Effector memory CD4-positive, alpha-beta T cell (primary cell): ENCODE results near the gene PNPLA2.

Experiments
- DNase-seq, 3 donors: peaks; one replicate each; pipeline ENCODE4 v3.0.0-alpha.2; 2020
- H3K27ac ChIP-seq: 2 replicates; pipeline ENCODE4 v1.7.0; 2013; ENCODE audit warnings: mild to moderate bottlenecking, low read length, moderate library complexity; ENCODE audit not compliant: insufficient read depth, poor library complexity, severe bottlenecking
- H3K27me3 ChIP-seq: replicated peaks from 2 replicates; pipeline ENCODE4 v1.7.0; 2013; ENCODE audit warnings: mild to moderate bottlenecking, low read length; ENCODE audit not compliant: insufficient read depth, control insufficient read depth, poor library complexity, severe bottlenecking
- H3K36me3 ChIP-seq: 2 replicates; pipeline ENCODE4 v1.7.0; 2013; ENCODE audit warnings: mild to moderate bottlenecking, low read length, moderate library complexity; ENCODE audit not compliant: control insufficient read depth, insufficient read depth
- H3K4me1 ChIP-seq: 2 replicates; pipeline ENCODE4 v1.7.0; 2013; ENCODE audit warnings: low read length, mild to moderate bottlenecking; ENCODE audit not compliant: control insufficient read depth, insufficient read depth, poor library complexity, severe bottlenecking
- H3K4me3 ChIP-seq: 2 replicates; pipeline ENCODE4 v1.7.0; 2013; ENCODE audit warnings: low read length, low read depth, mild to moderate bottlenecking; ENCODE audit not compliant: insufficient read depth, poor library complexity, severe bottlenecking
- H3K9me3 ChIP-seq: 2 replicates; pipeline ENCODE4 v1.7.0; 2013; ENCODE audit warnings: mild to moderate bottlenecking, low read length, moderate library complexity; ENCODE audit not compliant: control insufficient read depth

Gene PNPLA2

DNA sequence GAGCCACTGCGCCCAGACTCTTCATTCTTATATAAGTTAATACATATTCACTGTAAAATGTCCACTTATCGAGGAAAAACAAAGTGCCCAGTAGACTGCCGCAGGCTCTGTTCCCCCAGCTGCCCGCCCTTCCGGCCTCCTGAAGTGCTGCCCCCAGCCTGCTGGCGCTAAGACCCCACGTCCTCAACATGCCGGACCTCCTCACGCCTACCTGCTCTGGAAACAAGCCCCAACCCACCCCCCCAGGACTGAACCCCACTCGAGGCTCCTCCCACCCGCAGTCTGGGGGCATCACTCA lies 42.5 kb upstream of the PNPLA2 start:
- Histone ChIP-seq H3K27me3 (no peaks in the 10 kb centered on the region), H3K27ac (peak overlapping the region; percentile 70)

DNA sequence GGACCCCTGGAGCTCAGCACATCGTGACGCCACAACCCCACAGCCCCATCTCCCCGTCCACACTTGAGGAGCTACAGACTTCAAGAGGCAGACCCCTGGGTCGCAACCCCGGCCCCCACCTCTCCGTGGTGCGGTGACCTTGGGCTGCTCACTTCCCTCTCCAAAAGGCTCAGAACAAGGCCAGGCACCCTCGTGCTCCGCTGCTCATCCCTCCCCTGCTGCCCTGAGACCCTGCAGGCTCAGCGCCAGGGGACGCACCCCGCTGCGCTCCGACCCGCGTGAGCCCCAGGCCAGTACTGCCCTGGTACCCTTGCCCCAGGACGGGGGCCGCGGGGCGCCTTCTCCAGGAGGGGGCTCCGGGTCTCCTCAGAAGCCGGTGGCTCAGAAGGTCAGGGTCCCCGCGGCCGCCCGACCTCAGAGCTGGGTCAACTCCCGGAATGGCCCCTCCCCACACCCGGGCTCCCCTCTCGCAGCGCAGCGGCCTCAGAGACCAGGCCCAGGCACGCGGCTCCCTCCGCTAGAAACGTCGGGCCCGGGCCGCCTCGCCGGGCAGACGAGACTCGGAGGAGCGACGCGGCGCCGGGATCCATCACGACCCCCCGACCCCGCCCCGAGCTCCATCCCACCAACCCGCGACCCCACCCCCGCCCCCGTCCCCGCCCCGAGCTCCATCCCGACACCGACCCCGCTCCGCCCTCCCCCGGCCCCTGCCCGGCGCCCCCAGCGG lies 42.0 kb upstream of the PNPLA2 start:
- Histone ChIP-seq H3K4me3 (peak overlapping the region; percentile 81), H3K27me3 (no peaks in the 10 kb centered on the region), H3K9me3 (no peaks in the 10 kb centered on the region), H3K4me1 (peaks cover 22% of the 10 kb centered on the region), H3K27ac (peak overlapping the region; percentile 70), H3K36me3 (peaks cover 13% of the 10 kb centered on the region)
- no peak for DNase-seq

More for the DNA sequence above, 42.5 kb upstream of the PNPLA2 start:
- peaks cover 18% of the 10 kb centered on the region for H3K36me3 ChIP-seq
- peaks cover 22% of the 10 kb centered on the region for H3K4me1 ChIP-seq
- no peaks in the 10 kb centered on the region for H3K9me3 ChIP-seq
- peak overlapping the region; percentile 54 for H3K4me3 ChIP-seq
- DNase-seq: no peak

DNA sequence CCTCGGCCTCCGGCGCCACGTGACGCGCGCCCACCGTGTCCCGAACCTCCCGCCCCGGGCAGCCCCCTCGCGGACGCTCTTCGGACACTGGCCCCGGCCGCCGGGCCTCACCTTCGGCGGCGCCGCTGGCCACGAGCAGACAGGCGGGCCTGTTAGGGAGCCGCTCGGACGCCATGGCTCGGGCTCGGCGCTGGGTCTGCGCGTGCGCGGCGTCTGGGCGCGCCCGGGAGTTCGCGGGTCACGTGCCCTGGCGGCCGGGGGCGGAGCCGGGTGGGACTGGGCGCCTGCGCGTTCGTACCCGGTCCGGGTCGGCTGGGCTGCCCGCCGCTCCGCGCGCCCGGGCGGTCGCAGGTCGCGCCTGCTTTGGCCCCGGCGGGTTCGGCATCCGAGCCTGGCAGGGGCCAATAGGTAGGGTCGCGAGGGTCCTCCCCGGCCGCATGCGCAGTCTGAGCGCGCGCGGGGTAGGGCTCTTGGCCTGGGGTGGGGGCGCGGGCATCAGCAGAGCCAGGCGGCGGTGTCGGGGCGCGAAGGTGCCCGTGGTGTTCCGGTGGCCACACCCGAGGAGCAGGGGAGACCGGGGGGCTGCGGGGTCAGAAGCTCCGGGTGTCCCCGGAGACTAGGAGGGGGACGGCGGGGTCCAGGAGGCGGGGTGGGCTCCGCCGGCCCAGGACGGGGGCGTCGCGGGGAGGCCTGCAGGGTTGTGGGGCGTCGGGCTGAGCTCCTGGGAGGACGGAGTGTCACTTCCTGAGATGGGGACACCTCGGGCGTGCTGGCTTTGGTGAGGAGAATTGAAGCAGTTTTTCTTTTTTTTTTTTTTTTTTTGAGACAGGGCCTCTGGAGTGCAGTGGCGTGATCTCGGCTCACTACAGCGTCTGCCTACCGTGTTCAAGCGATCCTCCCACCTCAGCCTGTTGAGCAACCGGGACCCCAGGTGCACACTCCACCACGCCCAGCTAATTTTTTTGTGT lies 41.1 kb upstream of the PNPLA2 start, which contains the start of gene GATD1:
Gene GATD1, minus strand, starts transcription at position 200 of the 968 bp plus-strand sequence. Its CDS starts 25 bp downstream, at position 175.
- peaks cover 22% of the 10 kb centered on the region for H3K4me1 ChIP-seq

DNA sequence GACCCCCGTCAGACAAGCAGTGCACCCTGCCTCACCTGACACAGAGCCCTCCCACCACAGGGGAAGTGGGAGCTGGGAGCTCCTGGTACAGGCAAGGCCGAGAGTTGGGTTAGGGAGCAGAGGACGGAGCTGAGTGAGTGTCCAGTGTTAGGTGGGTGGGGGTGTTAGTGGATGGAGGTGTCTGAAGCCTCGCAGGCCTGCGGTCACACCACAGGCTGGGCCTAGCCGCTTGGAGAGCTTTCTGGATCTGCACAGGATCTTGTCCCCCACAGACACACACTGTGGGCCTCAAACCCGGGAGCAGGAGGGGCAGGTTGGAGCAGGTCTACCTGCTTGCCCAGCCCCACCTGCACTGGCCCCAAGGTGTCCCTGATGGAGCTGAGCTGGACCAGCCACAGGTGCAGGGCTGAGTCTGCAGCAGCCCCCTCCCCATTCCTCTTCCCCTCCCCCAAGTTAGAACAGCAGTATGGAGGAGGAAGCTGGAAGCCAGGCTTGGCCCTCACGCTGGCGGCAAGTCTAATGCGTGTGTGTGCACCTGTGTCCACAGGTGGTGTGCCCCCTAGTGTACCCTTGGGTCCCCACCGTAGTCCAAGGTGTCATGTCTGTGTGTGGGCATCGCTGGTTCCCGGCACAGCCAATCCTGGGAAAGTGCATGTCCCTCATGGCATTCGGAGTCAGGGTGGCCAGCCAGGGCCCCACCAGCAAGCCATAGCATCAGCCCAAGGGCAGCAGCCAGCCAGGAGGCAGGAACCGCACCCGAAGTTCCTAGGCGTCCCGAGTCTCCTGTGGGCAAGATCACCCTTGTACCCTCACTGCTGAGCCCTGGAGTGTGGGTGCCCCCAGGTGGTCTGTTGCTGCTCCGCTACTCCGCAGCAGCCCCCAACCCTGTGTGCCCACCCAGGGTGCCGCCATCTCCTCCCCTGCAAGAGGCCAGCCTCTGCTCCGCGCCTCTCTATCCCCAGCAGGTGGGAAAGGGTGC lies 39.4 kb upstream of the PNPLA2 start:
- H3K27ac ChIP-seq: no peak overlapping the region
- H3K27me3 ChIP-seq: no peaks in the 10 kb centered on the region
- no peak overlapping the region for H3K4me3 ChIP-seq
- peaks cover 22% of the 10 kb centered on the region for H3K4me1 ChIP-seq
- DNase-seq: no peak
- no peaks in the 10 kb centered on the region for H3K9me3 ChIP-seq
- H3K36me3 ChIP-seq: no peaks in the 10 kb centered on the region

More for the DNA sequence above, 41.1 kb upstream of the PNPLA2 start, which contains the start of gene GATD1:
- Histone ChIP-seq H3K27me3 (no peaks in the 10 kb centered on the region), H3K27ac (peak within 1 kb of the TSS; percentile 70), H3K4me3 (peak within 1 kb of the TSS; percentile 81), H3K36me3 (peaks cover 9% of the 10 kb centered on the region), H3K9me3 (no peaks in the 10 kb centered on the region)
- peak; percentile 84 to 91 (median 87) for DNase-seq

DNA sequence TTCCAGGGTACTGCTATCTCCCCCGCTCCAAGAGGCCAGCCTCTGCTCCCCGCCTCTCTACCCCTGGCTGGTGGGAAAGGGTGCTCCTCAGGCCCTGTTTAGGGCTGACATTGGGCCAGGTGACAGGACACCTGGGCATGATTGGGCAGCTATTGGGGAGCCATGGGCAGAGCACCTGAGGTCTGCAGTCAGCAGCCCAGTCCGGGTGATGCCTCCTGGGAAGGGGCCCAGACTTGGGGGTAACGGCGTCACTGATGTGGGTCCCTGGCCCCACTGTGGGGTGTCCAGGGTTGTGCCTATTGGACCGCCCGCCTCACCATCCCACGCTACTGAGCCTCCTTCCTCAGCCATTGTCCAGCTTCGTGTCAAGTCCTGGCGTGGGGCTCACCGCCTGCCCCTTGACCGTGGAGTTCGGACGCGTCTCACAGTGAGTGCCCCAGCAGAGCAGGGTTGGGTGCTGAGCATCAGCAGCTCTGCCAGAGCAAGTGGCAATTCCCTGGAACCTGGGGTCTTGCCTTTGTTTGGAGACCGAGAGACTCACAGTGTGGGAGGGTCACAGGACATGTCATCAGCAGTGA lies 38.7 kb upstream of the PNPLA2 start:
- H3K9me3 ChIP-seq: no peaks in the 10 kb centered on the region
- no peak overlapping the region for H3K27ac ChIP-seq
- no peak overlapping the region for H3K4me3 ChIP-seq
- H3K27me3 ChIP-seq: no peaks in the 10 kb centered on the region
- no peak for DNase-seq
- peaks cover 22% of the 10 kb centered on the region for H3K4me1 ChIP-seq
- no peaks in the 10 kb centered on the region for H3K36me3 ChIP-seq

DNA sequence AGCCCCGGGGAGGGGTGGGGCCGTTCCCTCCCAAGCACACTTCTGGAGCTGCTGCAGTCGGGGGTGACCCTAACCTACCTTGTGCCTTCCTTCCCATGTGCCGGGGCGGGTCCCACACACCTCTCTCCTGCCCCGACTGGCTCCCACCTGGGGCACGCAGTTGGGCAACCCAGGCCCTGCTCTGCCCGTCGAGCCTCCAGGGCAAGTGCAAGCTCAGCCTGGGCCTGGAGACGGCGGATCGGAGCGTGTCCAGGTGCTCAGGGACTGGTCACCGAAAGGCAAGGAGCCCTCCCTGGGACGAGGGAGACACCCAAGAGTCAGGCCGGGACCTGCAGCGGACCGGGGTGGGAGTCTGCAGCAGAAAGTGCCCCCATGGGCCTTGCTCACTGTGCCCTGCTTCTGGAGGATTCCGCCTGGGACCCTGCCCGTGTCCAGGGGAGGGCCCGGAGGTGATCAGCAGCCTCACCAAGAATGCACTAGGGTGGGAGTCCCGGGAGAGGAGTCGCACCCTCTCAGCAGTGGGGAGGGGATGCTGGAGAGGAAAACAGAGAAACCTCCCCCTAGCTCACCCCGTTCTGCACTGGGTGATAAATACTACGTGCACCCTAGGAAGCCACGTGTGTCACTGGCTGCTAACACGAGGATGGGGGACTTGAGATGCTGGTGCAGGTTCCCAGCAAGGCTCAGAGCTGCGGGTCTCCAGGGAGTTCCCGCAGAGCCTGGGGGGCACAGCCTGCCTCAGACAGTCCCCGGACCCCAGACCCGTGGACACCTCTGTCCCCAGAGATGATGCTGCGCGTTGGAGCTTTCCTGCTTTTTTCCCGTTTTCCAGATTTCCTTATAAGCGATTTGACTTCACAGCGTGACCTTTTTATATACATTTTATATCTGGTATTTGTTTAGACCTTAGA lies 36.2 kb upstream of the PNPLA2 start:
- DNase-seq: no peak
- H3K27me3 ChIP-seq: no peaks in the 10 kb centered on the region
- H3K27ac ChIP-seq: no peak overlapping the region
- peaks cover 6% of the 10 kb centered on the region for H3K4me1 ChIP-seq
- H3K36me3 ChIP-seq: no peaks in the 10 kb centered on the region
- H3K9me3 ChIP-seq: no peaks in the 10 kb centered on the region
- H3K4me3 ChIP-seq: no peak overlapping the region

DNA sequence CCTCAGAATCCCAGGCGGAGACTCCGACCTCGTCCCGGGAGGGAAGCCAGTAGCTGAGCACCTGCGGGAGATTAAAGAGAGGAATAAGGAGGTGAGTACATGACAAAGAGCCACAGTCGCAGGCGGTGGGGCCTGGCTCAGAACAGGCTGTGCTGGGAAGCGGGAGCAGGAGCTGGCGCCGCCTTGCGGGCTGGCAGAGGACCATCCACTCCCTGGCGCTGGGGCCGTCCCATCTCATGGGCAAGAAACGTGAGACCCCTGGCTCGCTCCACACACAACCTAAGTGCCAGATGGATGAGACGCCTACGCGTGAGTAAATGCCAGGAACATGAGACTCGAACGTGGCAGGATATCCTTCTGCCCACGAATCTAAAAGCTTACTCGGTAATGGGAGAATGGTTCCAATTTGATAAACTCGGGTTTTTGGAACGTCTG lies 35.1 kb upstream of the PNPLA2 start:
- H3K4me1 ChIP-seq: peaks cover 5% of the 10 kb centered on the region
- H3K4me3 ChIP-seq: no peak overlapping the region
- no peak for DNase-seq
- H3K9me3 ChIP-seq: no peaks in the 10 kb centered on the region
- no peak overlapping the region for H3K27ac ChIP-seq
- H3K27me3 ChIP-seq: no peaks in the 10 kb centered on the region
- H3K36me3 ChIP-seq: no peaks in the 10 kb centered on the region

DNA sequence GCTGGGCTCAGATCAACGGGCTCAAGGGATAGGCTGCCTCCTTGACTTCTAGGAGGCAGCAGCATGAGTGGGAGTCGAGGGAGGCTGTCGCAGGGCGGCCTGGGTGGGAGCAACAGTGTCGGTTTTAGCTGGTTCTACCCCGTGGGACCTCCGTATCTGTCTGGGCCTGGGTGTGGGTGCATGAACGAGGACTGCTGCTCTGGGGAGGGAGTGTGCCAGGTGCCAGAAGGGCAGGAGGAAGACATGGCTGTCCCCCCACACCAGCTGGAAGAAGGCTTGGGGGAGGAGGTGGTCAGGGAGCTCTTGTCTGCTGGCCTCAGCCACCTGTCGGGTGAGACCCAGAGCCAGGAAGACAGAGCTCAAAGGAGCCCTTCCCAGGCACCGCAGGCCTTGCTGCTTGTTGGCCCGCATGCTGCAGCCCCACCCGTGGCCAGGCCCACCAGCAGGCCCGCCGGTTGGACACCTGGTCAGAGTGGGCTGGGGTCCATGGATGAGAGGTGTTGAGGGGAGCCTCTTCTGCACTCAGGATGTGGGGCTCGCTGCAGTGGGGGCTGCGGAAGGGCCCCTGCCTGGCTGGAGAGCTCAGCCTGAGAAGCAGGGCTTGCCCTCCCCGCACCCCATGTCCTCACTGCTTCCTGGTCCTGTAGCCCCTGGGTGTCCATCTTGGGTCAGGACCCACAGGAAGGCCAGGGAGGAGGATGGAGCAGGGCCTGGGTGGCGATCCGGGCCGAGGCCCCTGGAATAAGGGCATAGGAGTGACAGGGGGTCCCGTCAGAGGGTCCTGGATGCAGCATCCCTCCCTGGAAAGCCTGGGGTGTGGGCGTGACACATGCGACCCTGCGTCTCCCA lies 32.3 kb upstream of the PNPLA2 start:
- H3K4me1 ChIP-seq: peaks cover 7% of the 10 kb centered on the region
- peaks cover 2% of the 10 kb centered on the region for H3K36me3 ChIP-seq
- no peak overlapping the region for H3K27ac ChIP-seq
- H3K4me3 ChIP-seq: no peak overlapping the region
- no peaks in the 10 kb centered on the region for H3K27me3 ChIP-seq
- no peak for DNase-seq
- H3K9me3 ChIP-seq: no peaks in the 10 kb centered on the region
